PFSK-1 (cell line): ENCODE data around the gene TCF12.

Experiments
- POLR2AphosphoS5 ChIP-seq: IDR thresholded peaks from 2 replicates; pipeline ENCODE4 v1.6.1; 2012; ENCODE audit warnings: low read depth, mild to moderate bottlenecking, control low read depth, low read length, moderate library complexity
- TF ChIP-seq, protein P1 (sequence below), 2 experiments: IDR thresholded peaks; 2 replicates each; pipeline versions ENCODE4 v1.6.1 to v1.8.0; 2011 to 2012; ENCODE audit warnings: low read depth in 2 of 2, low read length in 2 of 2, control low read depth in 1 of 2, inconsistent platforms in 1 of 2, mild to moderate bottlenecking in 1 of 2, moderate library complexity in 1 of 2; ENCODE audit not compliant: insufficient read depth in 1 of 2

DNA sequence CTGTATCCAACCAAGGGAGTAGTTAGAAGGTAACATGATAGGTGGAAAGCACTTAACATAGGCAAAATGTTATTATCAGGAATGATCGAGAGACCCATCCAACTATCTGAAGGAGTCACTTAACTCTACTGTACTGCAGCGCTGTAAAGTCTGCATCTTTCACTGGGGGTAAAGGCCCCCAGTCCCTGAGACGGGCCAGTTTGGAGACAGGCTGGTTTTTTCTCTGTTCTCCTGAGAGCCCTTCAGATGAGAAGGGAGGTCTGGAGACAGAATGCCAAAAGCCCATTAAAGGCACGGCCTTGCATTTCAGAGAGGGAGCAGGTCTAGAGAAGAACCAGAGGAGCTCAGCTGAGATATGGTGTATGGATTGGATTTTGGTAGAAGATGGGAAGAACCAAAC lies 386.6 kb downstream of the TCF12 start:
- no peak for TF ChIP-seq POLR2AphosphoS5
- TF ChIP-seq, protein P1, sequence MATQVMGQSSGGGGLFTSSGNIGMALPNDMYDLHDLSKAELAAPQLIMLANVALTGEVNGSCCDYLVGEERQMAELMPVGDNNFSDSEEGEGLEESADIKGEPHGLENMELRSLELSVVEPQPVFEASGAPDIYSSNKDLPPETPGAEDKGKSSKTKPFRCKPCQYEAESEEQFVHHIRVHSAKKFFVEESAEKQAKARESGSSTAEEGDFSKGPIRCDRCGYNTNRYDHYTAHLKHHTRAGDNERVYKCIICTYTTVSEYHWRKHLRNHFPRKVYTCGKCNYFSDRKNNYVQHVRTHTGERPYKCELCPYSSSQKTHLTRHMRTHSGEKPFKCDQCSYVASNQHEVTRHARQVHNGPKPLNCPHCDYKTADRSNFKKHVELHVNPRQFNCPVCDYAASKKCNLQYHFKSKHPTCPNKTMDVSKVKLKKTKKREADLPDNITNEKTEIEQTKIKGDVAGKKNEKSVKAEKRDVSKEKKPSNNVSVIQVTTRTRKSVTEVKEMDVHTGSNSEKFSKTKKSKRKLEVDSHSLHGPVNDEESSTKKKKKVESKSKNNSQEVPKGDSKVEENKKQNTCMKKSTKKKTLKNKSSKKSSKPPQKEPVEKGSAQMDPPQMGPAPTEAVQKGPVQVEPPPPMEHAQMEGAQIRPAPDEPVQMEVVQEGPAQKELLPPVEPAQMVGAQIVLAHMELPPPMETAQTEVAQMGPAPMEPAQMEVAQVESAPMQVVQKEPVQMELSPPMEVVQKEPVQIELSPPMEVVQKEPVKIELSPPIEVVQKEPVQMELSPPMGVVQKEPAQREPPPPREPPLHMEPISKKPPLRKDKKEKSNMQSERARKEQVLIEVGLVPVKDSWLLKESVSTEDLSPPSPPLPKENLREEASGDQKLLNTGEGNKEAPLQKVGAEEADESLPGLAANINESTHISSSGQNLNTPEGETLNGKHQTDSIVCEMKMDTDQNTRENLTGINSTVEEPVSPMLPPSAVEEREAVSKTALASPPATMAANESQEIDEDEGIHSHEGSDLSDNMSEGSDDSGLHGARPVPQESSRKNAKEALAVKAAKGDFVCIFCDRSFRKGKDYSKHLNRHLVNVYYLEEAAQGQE (IDR thresholded peaks at IDR 0.05; ENCODE audit: insufficient read depth in 1 of 2, low read depth in 2 of 2, low read length in 2 of 2), result no peak
